PFSK-1 (cell line): ENCODE results near the gene SEZ6.

Experiments used
- FOXP2 ChIP-seq: optimal IDR thresholded peaks from 2 replicates; pipeline ENCODE3; 2011; ENCODE audit warnings: borderline replicate concordance, control low read depth, inconsistent platforms; ENCODE audit not compliant: insufficient read depth; ENCODE audit errors: extremely low read length, extremely low read depth
- POLR2AphosphoS5 ChIP-seq: IDR thresholded peaks from 2 replicates; pipeline ENCODE4 v1.6.1; 2012; ENCODE audit warnings: low read depth, mild to moderate bottlenecking, control low read depth, low read length, moderate library complexity
- SIN3A ChIP-seq: IDR thresholded peaks from 2 replicates; pipeline ENCODE4 v1.6.1; 2012; ENCODE audit warnings: mild to moderate bottlenecking, low read length, moderate library complexity, borderline replicate concordance; ENCODE audit not compliant: insufficient read depth
- TAF1 ChIP-seq: IDR thresholded peaks from 2 replicates; pipeline ENCODE4 v1.6.1; 2012; ENCODE audit warnings: low read length, control low read depth, borderline replicate concordance; ENCODE audit not compliant: insufficient read depth
- TF ChIP-seq, protein P1 (sequence below), 2 experiments: IDR thresholded peaks; 2 replicates each; pipeline versions ENCODE4 v1.6.1 to v1.8.0; 2011 to 2012; ENCODE audit warnings: low read depth in 2 of 2, low read length in 2 of 2, control low read depth in 1 of 2, inconsistent platforms in 1 of 2, mild to moderate bottlenecking in 1 of 2, moderate library complexity in 1 of 2; ENCODE audit not compliant: insufficient read depth in 1 of 2

SEZ6 gene

GRCh38 chr17:29024316-29024952, 18.6 kb upstream of the SEZ6 start:
- TF ChIP-seq SIN3A (no peak), TAF1 (no peak), POLR2AphosphoS5 (no peak), FOXP2 (no peak)
- TF ChIP-seq, protein P1, sequence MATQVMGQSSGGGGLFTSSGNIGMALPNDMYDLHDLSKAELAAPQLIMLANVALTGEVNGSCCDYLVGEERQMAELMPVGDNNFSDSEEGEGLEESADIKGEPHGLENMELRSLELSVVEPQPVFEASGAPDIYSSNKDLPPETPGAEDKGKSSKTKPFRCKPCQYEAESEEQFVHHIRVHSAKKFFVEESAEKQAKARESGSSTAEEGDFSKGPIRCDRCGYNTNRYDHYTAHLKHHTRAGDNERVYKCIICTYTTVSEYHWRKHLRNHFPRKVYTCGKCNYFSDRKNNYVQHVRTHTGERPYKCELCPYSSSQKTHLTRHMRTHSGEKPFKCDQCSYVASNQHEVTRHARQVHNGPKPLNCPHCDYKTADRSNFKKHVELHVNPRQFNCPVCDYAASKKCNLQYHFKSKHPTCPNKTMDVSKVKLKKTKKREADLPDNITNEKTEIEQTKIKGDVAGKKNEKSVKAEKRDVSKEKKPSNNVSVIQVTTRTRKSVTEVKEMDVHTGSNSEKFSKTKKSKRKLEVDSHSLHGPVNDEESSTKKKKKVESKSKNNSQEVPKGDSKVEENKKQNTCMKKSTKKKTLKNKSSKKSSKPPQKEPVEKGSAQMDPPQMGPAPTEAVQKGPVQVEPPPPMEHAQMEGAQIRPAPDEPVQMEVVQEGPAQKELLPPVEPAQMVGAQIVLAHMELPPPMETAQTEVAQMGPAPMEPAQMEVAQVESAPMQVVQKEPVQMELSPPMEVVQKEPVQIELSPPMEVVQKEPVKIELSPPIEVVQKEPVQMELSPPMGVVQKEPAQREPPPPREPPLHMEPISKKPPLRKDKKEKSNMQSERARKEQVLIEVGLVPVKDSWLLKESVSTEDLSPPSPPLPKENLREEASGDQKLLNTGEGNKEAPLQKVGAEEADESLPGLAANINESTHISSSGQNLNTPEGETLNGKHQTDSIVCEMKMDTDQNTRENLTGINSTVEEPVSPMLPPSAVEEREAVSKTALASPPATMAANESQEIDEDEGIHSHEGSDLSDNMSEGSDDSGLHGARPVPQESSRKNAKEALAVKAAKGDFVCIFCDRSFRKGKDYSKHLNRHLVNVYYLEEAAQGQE (IDR thresholded peaks at IDR 0.05; ENCODE audit: insufficient read depth in 1 of 2, low read depth in 2 of 2, low read length in 2 of 2): no peak

DNA sequence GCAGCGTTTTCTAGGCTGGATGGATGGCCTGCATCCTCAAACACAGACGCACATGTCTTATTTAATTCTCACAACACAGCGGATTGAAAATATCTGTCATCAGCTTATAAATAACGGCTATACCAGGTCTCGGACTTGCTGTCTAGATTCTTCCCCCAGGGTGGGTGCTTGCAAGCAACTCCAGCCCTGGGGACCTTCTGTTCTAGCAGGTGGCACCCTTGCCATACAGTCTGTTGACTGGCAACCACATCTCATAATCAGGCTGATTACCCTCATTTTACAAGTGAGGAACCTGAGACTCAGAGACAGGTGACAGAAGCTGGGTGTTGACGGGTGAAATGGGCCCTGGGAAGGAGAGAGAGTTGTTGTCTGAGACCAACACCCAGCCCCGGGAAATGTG, 16.2 kb upstream of the SEZ6 start:
- TF ChIP-seq SIN3A: no peak
- TF ChIP-seq TAF1: no peak
- no peak for TF ChIP-seq FOXP2
- TF ChIP-seq, protein P1 (IDR thresholded peaks at IDR 0.05; ENCODE audit: insufficient read depth in 1 of 2, low read depth in 2 of 2, low read length in 2 of 2): no peak
- TF ChIP-seq POLR2AphosphoS5: no peak

- no peak for TF ChIP-seq FOXP2
- no peak for TF ChIP-seq SIN3A
- TF ChIP-seq, protein P1 (IDR thresholded peaks at IDR 0.05; ENCODE audit: insufficient read depth in 1 of 2, low read depth in 2 of 2, low read length in 2 of 2): peak in 1 of 2 experiments; percentile 8; a peak in 1 of 4 replicates
- TF ChIP-seq TAF1: no peak
- TF ChIP-seq POLR2AphosphoS5: no peak
Observed at GRCh38 chr17:29021226-29021625, 15.4 kb upstream of the SEZ6 start.

GRCh38 chr17:29020576-29020975, 14.7 kb upstream of the SEZ6 start:
- TF ChIP-seq, protein P1 (IDR thresholded peaks at IDR 0.05; ENCODE audit: insufficient read depth in 1 of 2, low read depth in 2 of 2, low read length in 2 of 2): no peak
- TF ChIP-seq FOXP2: no peak
- TF ChIP-seq POLR2AphosphoS5: no peak
